PC-9 (cell line): Measurements from ENCODE around the gene TCEAL8. TPM values are rescaled to one million over a fixed set of nuclear protein-coding genes. Genes with fewer than 3 reads are reported as not detected.

Source experiments
- Bru-seq: library from RNA; stranded (reverse); fragments of 400-500 nt; gene quantifications from one replicate; lab custom pipeline; 2021; lab: Mats Ljungman, UMichigan
- BruChase-seq, 2 experiments: library from RNA; stranded (reverse); fragments of 400-500 nt; gene quantifications; one replicate each; lab custom pipeline; 2021; lab: Mats Ljungman, UMichigan
- BruUV-seq: library from RNA; stranded (reverse); fragments of 400-500 nt; replicated peaks from 2 replicates; lab custom pipeline; 2021; lab: Mats Ljungman, UMichigan
- CTCF ChIA-PET: fragments of 300-600 bp; sonication (Branson Sonifier 250); formaldehyde crosslinking; loops from one replicate; lab custom pipeline; 2022; ENCODE audit warnings: antibody characterized with exemption; lab: Charles Lee
- POLR2A ChIA-PET: fragments of 300-600 bp; sonication (Branson Sonifier 250); formaldehyde crosslinking; loops from one replicate; lab custom pipeline; 2022; ENCODE audit warnings: antibody characterized with exemption; ENCODE audit not compliant: unreplicated experiment; lab: Charles Lee
- DNase-seq, 2 experiments: peaks; one replicate each; pipeline versions ENCODE4 v3.0.0 to v3.0.0-alpha.2; 2015 to 2022; ENCODE audit warnings: mixed read lengths in 1 of 2
- H2AFZ ChIP-seq: fragments of 200-600 bp; sonication (generic); 2 replicates; pipeline ENCODE4 v1.8.1; 2017; ENCODE audit warnings: antibody characterized with exemption
- H3F3A ChIP-seq: fragments of 200-600 bp; sonication (generic); 2 replicates; pipeline ENCODE4 v1.8.1; 2017; ENCODE audit warnings: antibody characterized with exemption, mild to moderate bottlenecking, low read depth; ENCODE audit not compliant: insufficient read depth
- H3K27ac ChIP-seq: fragments of 200-600 bp; sonication (generic); 2 replicates; pipeline ENCODE4 v1.6.1; 2016; ENCODE audit warnings: mixed run types
- H3K27me3 ChIP-seq: fragments of 200-600 bp; sonication (generic); 2 replicates; pipeline ENCODE4 v1.6.1; 2016; ENCODE audit warnings: low read depth, mixed run types; ENCODE audit not compliant: insufficient read depth
- H3K36me3 ChIP-seq: fragments of 200-600 bp; sonication (generic); 2 replicates; pipeline ENCODE4 v1.6.1; 2016; ENCODE audit warnings: low read depth, mixed run types
- H3K4me1 ChIP-seq: fragments of 200-600 bp; sonication (generic); replicated peaks from 2 replicates; pipeline ENCODE4 v1.6.1; 2016; ENCODE audit warnings: mixed run types; ENCODE audit not compliant: insufficient read depth
- H3K4me2 ChIP-seq: fragments of 200-600 bp; sonication (generic); 2 replicates; pipeline ENCODE4 v1.6.1; 2017; ENCODE audit warnings: mixed run types
- H3K4me3 ChIP-seq: fragments of 200-600 bp; sonication (generic); 2 replicates; pipeline ENCODE4 v1.6.1; 2016; ENCODE audit warnings: mixed run types
- H3K79me2 ChIP-seq: fragments of 200-600 bp; sonication (generic); 2 replicates; pipeline ENCODE4 v1.6.1; 2017; ENCODE audit warnings: low read depth, mixed run types
- H3K9me2 ChIP-seq: fragments of 200-600 bp; sonication (generic); 2 replicates; pipeline ENCODE4 v1.8.1; 2017; ENCODE audit warnings: mild to moderate bottlenecking; ENCODE audit not compliant: insufficient read depth
- H3K9me3 ChIP-seq: fragments of 200-600 bp; sonication (generic); 2 replicates; pipeline ENCODE4 v1.8.1; 2016; ENCODE audit warnings: low read depth; ENCODE audit not compliant: insufficient read depth
- H4K20me1 ChIP-seq: fragments of 200-600 bp; sonication (generic); 2 replicates; pipeline ENCODE4 v1.8.1; 2017; ENCODE audit not compliant: insufficient read depth
- CTCF ChIP-seq: fragments of 200-600 bp; sonication (generic); conservative IDR thresholded peaks from 2 replicates; pipeline ENCODE4 v1.6.1; 2017; ENCODE audit warnings: mixed run types, antibody characterized with exemption, mild to moderate bottlenecking, moderate library complexity
- EZH2 ChIP-seq: fragments of 200-600 bp; sonication (generic); IDR thresholded peaks from 2 replicates; pipeline ENCODE4 v1.8.0; 2017; ENCODE audit warnings: antibody characterized with exemption, low read depth
- intact Hi-C: fragments of 100-400 bp; cut with micrococcal nuclease; formaldehyde crosslinking; loops from one replicate; pipeline ENCODE4 v1.10.0; 2022; ENCODE audit not compliant: unreplicated experiment
- long read RNA-seq: library from polyadenylated mRNA; stranded (forward); transcript quantifications from one replicate; pipeline ENCODE4 v2.0.0, GENCODE V29; 2022
- total RNA-seq: library from RNA; stranded (reverse); gene quantifications from 2 replicates; pipeline ENCODE4 v1.2.3, GENCODE V29; 2021

TCEAL8 gene
- total RNA-seq (31.5 and 34.4 TPM in 2 replicates), Bru-seq, nascent RNA (percentile 68 among the genes with signal in this experiment), BruChase-seq, experiment 1, labeled RNA remaining after a 2-hour chase (percentile 91 among the genes with signal in this experiment), BruChase-seq, experiment 2, labeled RNA remaining after a 6-hour chase (percentile 95 among the genes with signal in this experiment)
- long read RNA-seq, transcript TCEAL8-201 (2 exons, 1,131 nt): minor isoform, 15 of 102 reads
- long read RNA-seq, transcript TCEAL8-202 (3 exons, 1,222 nt): major isoform, 69 of 102 reads
- long read RNA-seq, partial matches to known transcripts: 1 of 102 reads
- long read RNA-seq, other reads (novel, unspliced or antisense): 17 of 102 reads

GRCh38 chrX:103254921-103255493 lies at the start of gene TCEAL8:
TSS of gene TCEAL8 (minus strand) at chrX:103255155. CDS start at chrX:103253979, 1,176 bp downstream.
- ChIA-PET CTCF (no interaction called here), POLR2A (interaction anchor here (0.6 to 0.7 kb wide), 3 partner anchors 9 to 125 kb away, joined by 4 to 7 read pairs (median 5); no protein-coding TSS in a partner anchor)
- Histone ChIP-seq H3K9me2 (no peaks in the 10 kb centered on the region), H3K27me3 (no peaks in the 10 kb centered on the region), H3K4me1 (no peaks in the 10 kb centered on the region), H3K9me3 (no peaks in the 10 kb centered on the region), H3K27ac (no peak within 1 kb of the TSS), H3K4me3 (peak within 1 kb of the TSS; percentile 76), H4K20me1 (no peaks in the 10 kb centered on the region), H3K36me3 (no peaks in the 10 kb centered on the region), H3K79me2 (0 out of 2 replicates have a peak, but pooled peaks cover 3% of the 10 kb centered on the region), H3K4me2 (peak within 1 kb of the TSS; percentile 93), H2AFZ (peak within 1 kb of the TSS; percentile 97), H3F3A (no peaks in the 10 kb centered on the region)
- intact Hi-C loops: loop anchor here (2.0 kb wide), 1 partner anchor 56 kb away; the partner anchor contains the start of gene BEX2
- DNase-seq: peak; percentile 46 to 48
- BruUV-seq: no TSS peak
- no peak for TF ChIP-seq EZH2
- no peak for TF ChIP-seq CTCF

DNA sequence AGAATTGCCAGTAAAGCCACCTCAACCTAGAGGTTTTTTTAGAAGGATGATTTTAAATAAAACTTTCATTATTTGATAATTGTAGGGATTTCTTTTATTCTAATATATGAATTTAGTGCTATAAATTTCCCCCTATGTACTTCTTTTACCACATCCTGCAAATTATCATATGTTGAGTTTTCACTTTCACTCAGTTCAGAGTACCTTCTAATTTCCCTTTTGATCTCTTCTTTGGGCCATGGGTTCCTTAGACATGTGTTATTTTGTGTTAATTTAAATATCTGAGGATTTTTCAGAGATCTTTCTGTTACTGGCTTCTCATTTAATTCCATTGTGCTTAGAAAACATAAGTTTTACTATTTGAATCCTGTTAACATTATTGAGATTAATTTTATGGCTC lies 49.8 kb upstream of the TCEAL8 start:
- no peaks in the 10 kb centered on the region for H3K9me3 ChIP-seq
- DNase-seq: no peak
- H4K20me1 ChIP-seq: no peaks in the 10 kb centered on the region
- no peak overlapping the region for H3K4me3 ChIP-seq
- no peaks in the 10 kb centered on the region for H3K79me2 ChIP-seq
- H3K4me2 ChIP-seq: no peak overlapping the region
- TF ChIP-seq CTCF (no peak), EZH2 (no peak)
- no peaks in the 10 kb centered on the region for H3K27me3 ChIP-seq
- no peak overlapping the region for H2AFZ ChIP-seq
- intact Hi-C loops: no loop called here
- no peaks in the 10 kb centered on the region for H3K4me1 ChIP-seq
- BruUV-seq: no TSS peak
- ChIA-PET POLR2A (no interaction called here), CTCF (no interaction called here)
- no peaks in the 10 kb centered on the region for H3K9me2 ChIP-seq
- H3K36me3 ChIP-seq: no peaks in the 10 kb centered on the region
- no peak overlapping the region for H3K27ac ChIP-seq
- no peaks in the 10 kb centered on the region for H3F3A ChIP-seq

DNA sequence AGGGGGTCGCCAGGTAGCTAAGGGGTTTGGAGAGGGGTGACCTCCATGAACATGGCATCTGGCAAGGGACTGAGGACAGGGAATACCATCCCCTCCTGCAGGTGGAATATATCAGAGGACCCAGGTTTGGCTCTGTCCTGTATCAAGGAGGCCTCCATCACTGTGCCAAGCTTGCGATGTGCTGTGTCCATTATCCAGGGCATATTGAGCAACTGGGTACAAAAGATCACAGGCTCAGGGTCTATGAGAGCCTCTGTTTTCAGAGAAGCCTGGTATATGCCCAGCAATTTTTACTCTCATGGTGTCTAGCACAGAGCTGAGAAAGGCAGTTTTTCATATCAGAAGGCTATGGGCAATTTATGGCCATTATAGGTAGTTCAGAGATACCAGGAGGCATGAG lies 38.2 kb upstream of the TCEAL8 start:
- Histone ChIP-seq H3K27ac (no peak overlapping the region), H3K27me3 (no peaks in the 10 kb centered on the region), H3K36me3 (no peaks in the 10 kb centered on the region), H3K9me3 (no peaks in the 10 kb centered on the region), H3F3A (no peaks in the 10 kb centered on the region), H3K4me3 (no peak overlapping the region), H3K9me2 (no peaks in the 10 kb centered on the region), H3K4me2 (no peak overlapping the region), H2AFZ (no peak overlapping the region), H3K79me2 (no peaks in the 10 kb centered on the region), H3K4me1 (no peaks in the 10 kb centered on the region), H4K20me1 (no peaks in the 10 kb centered on the region)
- BruUV-seq: no TSS peak
- TF ChIP-seq EZH2: no peak
- TF ChIP-seq CTCF: no peak
- ChIA-PET POLR2A (no interaction called here), CTCF (no interaction called here)
- intact Hi-C loops: loop anchor here (10.0 kb wide), 1 partner anchor 68 kb away; no protein-coding TSS in a partner anchor
- no peak for DNase-seq
